ENCODE data around the gene LRRC41.

LRRC41 gene

DNA sequence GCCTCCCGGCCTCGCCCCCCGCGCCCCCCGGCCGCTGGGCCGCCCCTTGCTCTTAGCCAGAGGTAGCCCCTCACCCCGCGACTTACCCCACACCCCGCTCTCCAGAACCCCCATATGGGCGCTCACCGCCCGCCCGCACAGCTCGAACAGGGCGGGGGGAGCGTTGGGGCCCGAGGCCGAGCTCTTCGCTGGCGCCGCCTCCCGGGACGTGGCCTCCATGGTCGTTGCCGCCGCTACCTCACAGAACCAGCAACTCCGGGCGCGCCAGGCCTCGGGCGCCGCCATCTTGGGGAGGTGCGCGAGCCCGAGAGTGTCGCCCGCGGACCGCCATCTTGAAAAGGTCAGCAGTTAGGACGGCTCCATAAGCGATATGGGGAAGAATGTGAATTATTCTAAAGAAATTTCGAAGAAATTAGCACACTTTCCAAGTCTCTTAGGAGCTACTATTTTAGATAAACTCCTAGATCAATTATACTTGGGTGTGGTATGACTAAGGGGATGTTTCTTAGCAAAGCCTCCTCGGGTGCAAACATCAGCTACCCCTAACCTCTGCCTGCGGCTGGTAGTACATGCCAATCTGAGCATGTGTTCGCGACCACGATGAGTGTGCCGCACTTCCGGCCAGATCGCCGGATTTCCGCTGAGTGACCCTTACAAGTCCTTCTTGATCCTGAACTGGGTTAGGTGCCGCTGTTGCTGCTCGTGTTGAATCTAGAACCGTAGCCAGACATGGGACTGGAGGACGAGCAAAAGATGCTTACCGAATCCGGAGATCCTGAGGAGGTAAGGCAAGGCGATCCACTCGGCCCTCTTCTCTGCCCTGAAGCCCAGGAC, at the start of gene LRRC41, which contains the start of gene UQCRH:
LRRC41 (minus strand) TSS at position 579 of the 834 bp plus-strand sequence; CDS start at position 285, 294 bp downstream.
UQCRH (plus strand) TSS at position 661 of the 834 bp plus-strand sequence; CDS start at position 730, 69 bp downstream.
- Histone ChIP-seq H3K4me3 (IDR thresholded peaks at IDR 0.05; ENCODE audit: insufficient read depth, low read depth, low read length) (peak within 1 kb of the TSS; percentile 91), H2AFZ (ENCODE audit: low read depth) (peak within 1 kb of the TSS; percentile 85), H4K20me1 (ENCODE audit: insufficient read depth) (no peaks in the 10 kb centered on the region), H3K4me2 (peak within 1 kb of the TSS; percentile 92), H3K9ac (peak within 1 kb of the TSS; percentile 96), H3K36me3 (ENCODE audit: insufficient read depth) (no peaks in the 10 kb centered on the region), H3K27me3 (ENCODE audit: insufficient read depth, low read depth) (no peaks in the 10 kb centered on the region), H3K79me2 (ENCODE audit: insufficient read depth, low read depth) (peaks cover 82% of the 10 kb centered on the region), H3K4me1 (ENCODE audit: low read depth, poor library complexity, severe bottlenecking) (peaks cover 21% of the 10 kb centered on the region), H3K27ac (peak within 1 kb of the TSS; percentile 78)
- TF ChIP-seq CTCF (conservative IDR thresholded peaks at IDR 0.05; ENCODE audit: low read depth, low read length) = no peak

- Histone ChIP-seq H3K27ac (no peak overlapping the region), H3K36me3 (ENCODE audit: insufficient read depth) (no peaks in the 10 kb centered on the region), H2AFZ (ENCODE audit: low read depth) (no peak overlapping the region), H3K4me1 (ENCODE audit: low read depth, poor library complexity, severe bottlenecking) (peaks cover 7% of the 10 kb centered on the region), H3K27me3 (ENCODE audit: insufficient read depth, low read depth) (no peaks in the 10 kb centered on the region), H3K4me2 (no peak overlapping the region), H3K4me3 (IDR thresholded peaks at IDR 0.05; ENCODE audit: insufficient read depth, low read depth, low read length) (no peak overlapping the region), H3K79me2 (ENCODE audit: insufficient read depth, low read depth) (no peaks in the 10 kb centered on the region), H4K20me1 (ENCODE audit: insufficient read depth) (no peaks in the 10 kb centered on the region), H3K9ac (no peak overlapping the region)
- no peak for TF ChIP-seq CTCF (conservative IDR thresholded peaks at IDR 0.05; ENCODE audit: low read depth, low read length)
Measured at GRCh38 chr1:46352363-46352762, 48.9 kb upstream of the LRRC41 start.

DNA sequence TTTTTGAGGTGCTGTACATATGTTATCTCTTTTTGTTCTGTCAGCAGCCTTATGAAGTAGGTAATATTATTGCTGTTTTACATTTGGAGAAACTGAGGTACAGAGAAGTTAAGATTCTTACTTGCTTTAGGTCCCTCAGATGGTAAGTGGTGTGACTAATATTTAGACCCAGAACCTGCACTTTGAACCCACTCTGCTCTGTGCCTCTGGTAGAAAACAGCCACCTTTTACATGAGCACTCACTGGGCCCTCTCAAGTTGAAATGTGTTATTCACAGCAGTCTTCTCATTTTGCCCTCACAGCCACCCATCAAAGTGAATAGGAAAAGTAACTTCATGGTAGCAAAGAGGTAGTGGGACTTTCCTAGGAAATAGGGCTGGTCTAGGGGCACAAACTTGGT, 41.9 kb upstream of the LRRC41 start:
- H3K9ac ChIP-seq = no peak overlapping the region
- no peaks in the 10 kb centered on the region for H3K36me3 ChIP-seq (ENCODE audit: insufficient read depth)
- H2AFZ ChIP-seq (ENCODE audit: low read depth) = no peak overlapping the region
- H3K4me3 ChIP-seq (IDR thresholded peaks at IDR 0.05; ENCODE audit: insufficient read depth, low read depth, low read length) = no peak overlapping the region
- H3K27me3 ChIP-seq (ENCODE audit: insufficient read depth, low read depth) = no peaks in the 10 kb centered on the region
- H3K4me2 ChIP-seq = no peak overlapping the region
- peaks cover 20% of the 10 kb centered on the region for H3K4me1 ChIP-seq (ENCODE audit: low read depth, poor library complexity, severe bottlenecking)
- H3K79me2 ChIP-seq (ENCODE audit: insufficient read depth, low read depth) = no peaks in the 10 kb centered on the region
- no peaks in the 10 kb centered on the region for H4K20me1 ChIP-seq (ENCODE audit: insufficient read depth)
- TF ChIP-seq CTCF (conservative IDR thresholded peaks at IDR 0.05; ENCODE audit: low read depth, low read length) = no peak
- no peak overlapping the region for H3K27ac ChIP-seq

DNA sequence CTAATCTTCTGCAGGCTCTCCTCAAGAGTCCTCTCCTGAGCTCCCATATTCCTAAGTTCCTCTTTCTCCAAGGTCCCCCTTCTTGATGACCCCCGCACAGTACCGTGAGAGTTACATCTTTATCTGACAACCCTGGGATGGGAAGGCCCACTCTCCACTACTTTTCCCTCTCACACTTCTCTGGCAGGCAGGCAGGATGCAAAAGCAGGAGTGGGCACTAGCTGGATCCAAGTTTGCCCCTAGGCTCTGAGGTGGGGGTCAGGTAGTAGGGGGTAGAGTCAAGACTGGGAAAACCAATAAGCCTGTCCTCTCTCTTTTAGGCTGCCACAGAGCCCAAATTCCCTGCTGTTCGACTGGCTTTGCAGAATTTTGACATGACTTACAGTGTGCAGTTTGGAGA, 41.1 kb upstream of the LRRC41 start:
- Histone ChIP-seq H3K27ac (no peak overlapping the region), H4K20me1 (ENCODE audit: insufficient read depth) (no peaks in the 10 kb centered on the region), H3K36me3 (ENCODE audit: insufficient read depth) (no peaks in the 10 kb centered on the region), H3K4me3 (IDR thresholded peaks at IDR 0.05; ENCODE audit: insufficient read depth, low read depth, low read length) (no peak overlapping the region), H3K9ac (no peak overlapping the region), H3K4me1 (ENCODE audit: low read depth, poor library complexity, severe bottlenecking) (peaks cover 20% of the 10 kb centered on the region), H3K27me3 (ENCODE audit: insufficient read depth, low read depth) (no peaks in the 10 kb centered on the region), H3K4me2 (no peak overlapping the region), H2AFZ (ENCODE audit: low read depth) (no peak overlapping the region), H3K79me2 (ENCODE audit: insufficient read depth, low read depth) (no peaks in the 10 kb centered on the region)
- no peak for TF ChIP-seq CTCF (conservative IDR thresholded peaks at IDR 0.05; ENCODE audit: low read depth, low read length)
